Measurements from ENCODE around the gene XKR8.

The XKR8 gene

GRCh38 chr1:27959792-27960603, at the start of gene XKR8:
XKR8 (plus strand) TSS chr1:27959973; CDS start chr1:27960070, 97 bp downstream.
- DNase-seq = peak; percentile 54

- DNase-seq = no peak
These were observed 47.3 kb upstream of the XKR8 start for GRCh38 chr1:27912429-27912828.

- no peak for DNase-seq
These were observed 44.6 kb upstream of the XKR8 start for GRCh38 chr1:27915082-27915575.

GRCh38 chr1:27922272-27922671, 37.5 kb upstream of the XKR8 start:
- no peak for DNase-seq

GRCh38 chr1:27928216-27928954, 31.4 kb upstream of the XKR8 start:
- DNase-seq = no peak

GRCh38 chr1:27931184-27931583, 28.6 kb upstream of the XKR8 start:
- no peak for DNase-seq

- DNase-seq = no peak
These were observed 28.0 kb upstream of the XKR8 start for GRCh38 chr1:27931759-27932158.

GRCh38 chr1:27934818-27935549, 24.8 kb upstream of the XKR8 start, which contains the start of gene SMPDL3B:
SMPDL3B (plus strand) TSS chr1:27935000; CDS start chr1:27935184, 184 bp downstream.
- DNase-seq = no peak

- no peak for DNase-seq
These were observed 24.1 kb upstream of the XKR8 start for GRCh38 chr1:27935721-27936120.

GRCh38 chr1:27936370-27936769, 23.4 kb upstream of the XKR8 start:
- no peak for DNase-seq

GRCh38 chr1:27937524-27937836, 22.3 kb upstream of the XKR8 start:
- no peak for DNase-seq

GRCh38 chr1:27938488-27938887, 21.3 kb upstream of the XKR8 start:
- no peak for DNase-seq

- peak; percentile 26 for DNase-seq
These were observed 19.5 kb upstream of the XKR8 start for GRCh38 chr1:27940297-27940696.

GRCh38 chr1:27940870-27941560, 18.8 kb upstream of the XKR8 start:
- no peak for DNase-seq

GRCh38 chr1:27941671-27942540, 17.9 kb upstream of the XKR8 start:
- DNase-seq = no peak

- DNase-seq = no peak
These were observed 14.8 kb upstream of the XKR8 start for GRCh38 chr1:27945020-27945419.

GRCh38 chr1:27949027-27949426, 10.7 kb upstream of the XKR8 start:
- no peak for DNase-seq

GRCh38 chr1:27951396-27951795, 8.4 kb upstream of the XKR8 start:
- DNase-seq = no peak

- DNase-seq = no peak
These were observed 7.6 kb upstream of the XKR8 start for GRCh38 chr1:27952147-27952546.

GRCh38 chr1:27954186-27954585, 5.6 kb upstream of the XKR8 start:
- DNase-seq = no peak

- DNase-seq = no peak
These were observed 4.7 kb upstream of the XKR8 start for GRCh38 chr1:27955076-27955475.

- DNase-seq = no peak
These were observed 3.0 kb upstream of the XKR8 start for GRCh38 chr1:27956761-27957160.

Measured in HCEC 1CT (cell line).